SJSA1 (cell line): ENCODE data around the gene RXRG. TPM values are rescaled to one million over a fixed set of nuclear protein-coding genes. Genes with fewer than 3 reads are reported as not detected.
"Not testable (repeated sequence)": the region's sequence is repeated elsewhere in the genome, so short reads cannot be mapped to it uniquely, and the experiment has no call there.

ENCODE experiments used
- DNase-seq, 2 experiments: peaks; one replicate each; pipeline ENCODE4 v3.0.0-alpha.2; 2015 to 2020; ENCODE audit warnings: low spot score in 2 of 2, low read depth in 1 of 2
- H3K27ac ChIP-seq: fragments of 250-450 bp; sonication (Bioruptor Pico); 2 replicates; pipeline ENCODE4 v1.5.1; 2020; ENCODE audit warnings: mild to moderate bottlenecking, moderate library complexity
- H3K27me3 ChIP-seq: fragments of 250-450 bp; sonication (Bioruptor Pico); replicated peaks from 2 replicates; pipeline ENCODE4 v1.5.1; 2020; ENCODE audit warnings: mild to moderate bottlenecking, moderate library complexity
- H3K36me3 ChIP-seq: fragments of 250-450 bp; sonication (Bioruptor Pico); 2 replicates; pipeline ENCODE4 v1.5.1; 2020; ENCODE audit warnings: mild to moderate bottlenecking
- H3K4me1 ChIP-seq: fragments of 250-450 bp; sonication (Bioruptor Pico); replicated peaks from 2 replicates; pipeline ENCODE4 v1.6.1; 2021; ENCODE audit warnings: mild to moderate bottlenecking
- H3K4me3 ChIP-seq: fragments of 250-450 bp; sonication (Bioruptor Pico); 2 replicates; pipeline ENCODE4 v1.5.1; 2020; ENCODE audit warnings: mild to moderate bottlenecking
- H3K9me3 ChIP-seq: fragments of 250-450 bp; sonication (Bioruptor Pico); replicated peaks from 2 replicates; pipeline ENCODE4 v1.5.1; 2020; ENCODE audit warnings: mild to moderate bottlenecking
- total RNA-seq: library from RNA; depleted of rRNA; stranded (reverse); fragments of >200 nt; shearing (Covaris generic); gene quantifications from 2 replicates; pipeline ENCODE4 v1.2.3, GENCODE V29; 2014

The RXRG gene
- total RNA-seq, 1 experiment from 2014 or later = not detected

DNA sequence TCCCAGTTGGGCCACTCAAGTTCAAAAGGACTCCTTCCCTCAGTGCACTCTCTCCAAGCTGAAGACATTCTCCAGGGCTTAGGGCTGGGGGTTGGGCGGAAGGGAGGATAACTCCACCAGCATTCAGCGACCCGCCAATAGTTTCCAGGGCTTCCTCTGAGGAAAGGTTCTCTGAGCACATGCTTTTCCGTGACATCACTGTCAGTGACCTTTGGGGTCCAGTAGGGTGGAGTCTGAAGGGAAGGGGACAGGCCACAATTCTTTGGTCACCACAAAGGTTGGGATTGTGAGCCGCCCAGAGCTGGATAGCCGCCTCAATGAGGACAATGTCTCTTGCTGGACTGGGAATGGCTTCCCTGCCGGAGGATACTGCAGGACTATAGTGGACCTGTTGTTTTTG is 22.8 kb upstream of the RXRG start:
- Histone ChIP-seq H3K9me3 (no peaks in the 10 kb centered on the region), H3K36me3 (no peaks in the 10 kb centered on the region), H3K4me1 (no peaks in the 10 kb centered on the region), H3K27me3 (peaks cover 13% of the 10 kb centered on the region; the same call in 1 of the 2 replicates), H3K27ac (no peak overlapping the region), H3K4me3 (no peak overlapping the region)
- no peak for DNase-seq

DNA sequence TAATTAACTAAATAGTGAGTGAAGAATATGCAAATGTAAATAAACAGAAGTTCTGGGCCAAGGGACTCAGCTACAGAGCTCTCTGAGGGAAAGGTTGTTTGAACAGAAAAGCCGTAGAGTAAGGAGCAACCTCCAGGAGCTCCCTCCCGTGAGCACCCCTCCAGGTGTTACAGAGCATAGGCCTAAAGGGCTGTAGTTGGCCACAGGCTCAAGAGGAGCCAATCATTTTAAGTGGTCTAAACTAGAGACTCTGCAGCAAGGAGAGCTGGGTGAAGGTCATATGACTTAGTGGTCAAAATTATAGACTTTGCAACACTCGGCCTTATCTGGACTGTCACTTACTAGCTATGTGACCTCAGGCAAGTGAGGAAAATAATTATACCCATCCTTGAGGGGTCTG is 19.1 kb upstream of the RXRG start:
- no peak overlapping the region for H3K4me3 ChIP-seq
- no peak for DNase-seq
- H3K9me3 ChIP-seq = no peaks in the 10 kb centered on the region
- peaks cover 5% of the 10 kb centered on the region for H3K27me3 ChIP-seq
- no peak overlapping the region for H3K27ac ChIP-seq
- no peaks in the 10 kb centered on the region for H3K4me1 ChIP-seq
- H3K36me3 ChIP-seq = no peaks in the 10 kb centered on the region

DNA sequence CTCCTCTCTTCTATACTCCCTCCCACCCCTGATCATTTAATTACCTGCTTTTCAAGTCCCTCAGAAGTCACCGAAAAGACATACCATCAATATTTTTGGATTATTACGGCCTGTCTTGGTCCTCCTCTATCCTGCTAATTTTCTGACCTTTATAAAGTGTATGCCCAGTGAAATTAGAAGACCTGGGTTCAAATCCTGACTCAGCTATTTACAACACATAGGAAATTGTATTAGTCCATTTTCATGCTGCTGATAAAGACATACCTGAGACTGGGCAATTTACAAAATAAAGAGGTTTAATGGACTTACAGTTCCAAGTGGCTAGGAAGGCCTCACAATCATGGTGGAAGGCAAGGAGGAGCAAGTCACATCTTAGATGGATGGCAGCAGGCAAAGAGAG is 14.8 kb upstream of the RXRG start:
- not testable (repeated sequence) for DNase-seq, H3K4me3 ChIP-seq, H3K36me3 ChIP-seq, H3K9me3 ChIP-seq, H3K27ac ChIP-seq, H3K27me3 ChIP-seq, H3K4me1 ChIP-seq

DNA sequence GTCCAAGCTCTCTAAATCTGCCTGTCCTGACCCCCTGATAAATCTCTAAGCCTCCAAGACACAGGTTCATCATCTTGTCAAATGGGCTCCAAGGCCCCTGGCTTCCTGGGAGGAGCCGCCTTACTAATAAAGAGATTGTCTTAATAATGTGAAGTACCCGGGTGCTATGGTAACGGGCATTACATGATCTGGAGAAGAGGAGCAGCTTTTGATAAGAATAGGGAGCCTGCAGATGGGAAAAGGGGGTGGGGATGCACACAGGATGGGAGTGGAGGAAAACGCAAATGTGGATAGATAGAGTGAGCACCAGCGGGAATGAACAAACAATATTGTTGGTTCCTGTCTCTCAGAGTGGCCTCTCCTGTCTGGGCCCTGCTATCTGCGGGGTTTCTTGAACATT is 11.9 kb upstream of the RXRG start:
- Histone ChIP-seq H3K9me3 (no peaks in the 10 kb centered on the region), H3K27me3 (no peaks in the 10 kb centered on the region), H3K36me3 (no peaks in the 10 kb centered on the region), H3K27ac (no peak overlapping the region), H3K4me3 (no peak overlapping the region), H3K4me1 (no peaks in the 10 kb centered on the region)
- DNase-seq = no peak

DNA sequence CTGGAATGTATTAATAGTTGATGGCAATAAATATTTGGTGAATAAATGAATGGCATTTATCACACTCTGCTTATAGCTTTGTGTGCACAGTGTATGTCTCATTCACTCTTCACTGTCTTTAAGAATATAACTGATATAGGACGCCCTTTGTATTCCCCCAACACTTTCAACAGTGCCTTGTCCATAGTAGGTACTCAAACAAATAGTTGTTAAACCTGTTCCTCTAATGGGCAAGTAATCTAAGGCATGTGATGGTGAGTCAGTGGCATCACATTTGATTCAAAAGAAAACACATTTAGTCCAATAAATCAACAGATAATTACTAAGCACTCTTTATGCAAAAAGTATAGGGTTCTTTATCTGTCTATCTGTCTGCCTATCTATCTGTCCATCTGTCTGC is 11.2 kb upstream of the RXRG start:
- Histone ChIP-seq H3K36me3 (no peaks in the 10 kb centered on the region), H3K27me3 (no peaks in the 10 kb centered on the region), H3K27ac (no peak overlapping the region), H3K4me3 (no peak overlapping the region), H3K9me3 (no peaks in the 10 kb centered on the region), H3K4me1 (no peaks in the 10 kb centered on the region)
- DNase-seq = no peak

DNA sequence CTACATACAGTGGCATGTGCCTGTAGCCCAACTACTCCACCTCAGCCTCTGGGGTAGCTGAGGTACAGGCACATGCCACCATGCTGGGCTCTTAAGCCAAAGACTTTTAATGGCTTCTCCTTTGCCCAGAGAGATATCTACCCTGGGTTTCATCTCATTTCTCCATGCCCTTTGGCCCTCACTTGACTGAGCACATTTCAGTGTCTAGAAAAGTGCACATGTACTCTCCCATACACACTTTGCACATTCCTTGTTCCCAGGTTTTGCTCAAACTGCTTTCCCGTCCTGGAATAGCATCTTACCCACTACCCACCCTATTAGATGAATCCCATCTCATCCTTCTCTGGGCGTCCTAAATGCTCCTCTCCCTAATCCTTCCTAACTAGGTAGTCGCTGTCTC is 10.2 kb upstream of the RXRG start:
- H3K4me3 ChIP-seq = no peak overlapping the region
- no peaks in the 10 kb centered on the region for H3K27me3 ChIP-seq
- H3K27ac ChIP-seq = no peak overlapping the region
- no peaks in the 10 kb centered on the region for H3K36me3 ChIP-seq
- H3K4me1 ChIP-seq = no peaks in the 10 kb centered on the region
- H3K9me3 ChIP-seq = no peaks in the 10 kb centered on the region
- no peak for DNase-seq

DNA sequence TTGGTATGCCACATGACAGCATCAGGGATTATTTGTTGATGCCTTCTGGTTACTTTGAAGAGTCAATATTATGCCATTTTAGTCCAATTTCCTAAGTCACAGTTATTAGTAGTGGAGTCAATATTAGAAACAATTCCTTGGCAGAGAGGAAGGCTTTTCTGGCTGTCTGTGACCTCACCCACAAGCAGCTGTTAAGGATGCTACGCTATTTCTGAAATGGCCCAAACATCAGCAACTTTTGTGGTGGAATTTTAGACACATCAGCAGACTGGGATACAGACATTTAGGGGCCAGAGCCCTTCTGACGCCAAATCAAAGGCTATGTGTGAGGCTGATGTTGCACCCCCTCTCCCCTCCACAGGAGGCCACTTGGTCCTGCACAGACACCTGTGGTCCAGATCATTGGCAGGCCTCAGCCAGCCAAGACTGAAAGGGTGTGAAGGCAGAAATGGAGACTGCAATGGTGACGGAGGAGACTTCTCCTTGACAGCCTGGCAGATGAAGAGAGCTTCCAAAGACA is 9.2 kb upstream of the RXRG start:
- H3K36me3 ChIP-seq = no peaks in the 10 kb centered on the region
- no peaks in the 10 kb centered on the region for H3K4me1 ChIP-seq
- H3K9me3 ChIP-seq = no peaks in the 10 kb centered on the region
- no peak for DNase-seq
- H3K4me3 ChIP-seq = no peak overlapping the region
- no peak overlapping the region for H3K27ac ChIP-seq
- H3K27me3 ChIP-seq = no peaks in the 10 kb centered on the region; the same call in 1 of the 2 replicates

DNA sequence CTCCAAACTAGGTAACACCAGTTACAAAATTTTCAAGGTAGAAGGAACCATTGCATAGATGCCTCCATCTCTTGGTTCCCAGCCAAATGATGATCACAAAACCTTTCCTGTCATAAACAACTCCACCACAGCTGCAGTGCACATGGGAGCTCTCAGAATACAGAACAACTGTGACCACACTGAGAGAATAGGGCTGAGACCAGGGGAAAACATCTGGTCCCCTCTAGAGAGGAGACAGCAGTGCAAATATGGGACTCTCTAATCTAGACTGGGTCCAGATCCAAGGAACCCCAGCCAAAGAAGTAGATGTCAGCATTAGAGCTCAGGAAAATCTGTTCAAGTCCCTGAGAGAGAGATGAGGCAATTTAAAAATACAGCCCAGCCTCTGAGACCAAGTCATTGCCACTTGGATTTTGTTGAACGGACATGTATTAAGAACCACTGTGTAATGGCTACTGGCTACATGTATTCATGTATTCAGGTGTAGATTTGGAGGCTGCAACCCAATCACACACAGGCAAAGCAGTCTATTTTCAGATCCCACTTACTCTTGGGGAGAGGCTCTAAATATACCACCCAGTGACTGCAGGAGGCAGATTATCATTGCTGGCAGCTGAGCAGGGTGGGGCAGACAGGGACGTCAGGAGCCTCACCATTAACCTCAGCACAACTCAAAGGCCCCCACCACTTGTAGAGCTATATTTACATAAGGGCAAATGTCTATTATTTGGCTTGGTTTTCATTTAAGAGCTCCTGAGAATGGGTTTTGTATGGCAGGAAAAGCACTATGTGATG is 7.6 kb upstream of the RXRG start:
- no peaks in the 10 kb centered on the region for H3K36me3 ChIP-seq
- no peak overlapping the region for H3K27ac ChIP-seq
- H3K9me3 ChIP-seq = no peaks in the 10 kb centered on the region
- H3K4me1 ChIP-seq = no peaks in the 10 kb centered on the region
- DNase-seq = no peak
- H3K4me3 ChIP-seq = no peak overlapping the region
- peaks cover 5% of the 10 kb centered on the region for H3K27me3 ChIP-seq

DNA sequence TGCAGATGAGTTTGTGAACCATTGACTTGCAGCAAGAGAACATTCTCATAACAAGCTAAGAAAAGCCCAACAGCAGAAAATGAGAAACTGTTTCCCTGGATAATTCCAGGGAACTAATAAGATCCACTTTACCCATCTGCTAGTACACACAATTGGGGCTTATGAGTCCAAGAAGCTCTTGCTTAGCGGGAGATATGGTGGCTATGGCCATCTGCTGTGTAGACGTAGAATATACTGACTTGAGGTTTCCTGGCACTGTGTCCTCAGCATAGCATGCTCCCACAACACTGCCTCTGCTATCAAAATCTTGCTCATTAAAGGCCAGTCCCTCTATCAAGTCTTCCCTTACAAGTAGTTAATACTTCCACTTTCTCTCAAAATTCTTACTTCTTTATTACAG is 6.8 kb upstream of the RXRG start:
- Histone ChIP-seq H3K27ac (no peak overlapping the region), H3K9me3 (no peaks in the 10 kb centered on the region), H3K27me3 (peaks cover 11% of the 10 kb centered on the region), H3K4me1 (no peaks in the 10 kb centered on the region), H3K36me3 (no peaks in the 10 kb centered on the region), H3K4me3 (no peak overlapping the region)
- DNase-seq = no peak

DNA sequence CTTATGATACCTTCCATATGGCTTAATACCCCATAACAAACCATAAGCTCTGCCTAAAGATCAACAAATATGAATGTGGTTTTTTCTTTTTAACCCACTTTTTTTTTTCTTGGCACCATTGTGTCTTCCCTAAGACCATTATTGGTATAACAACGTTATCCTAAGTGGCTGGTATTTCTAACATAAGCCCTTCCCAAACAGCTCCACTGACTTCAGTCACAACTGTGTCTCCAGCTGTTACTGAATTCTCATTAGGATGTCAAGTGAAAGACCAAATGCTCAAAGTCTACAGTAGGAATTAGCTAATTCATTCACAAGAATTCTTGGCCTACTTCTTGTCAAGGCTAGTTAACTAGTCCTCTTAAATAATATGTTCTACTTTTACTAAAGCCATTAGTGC is 4.2 kb upstream of the RXRG start:
- no peaks in the 10 kb centered on the region for H3K9me3 ChIP-seq
- DNase-seq = no peak
- no peaks in the 10 kb centered on the region for H3K36me3 ChIP-seq
- no peak overlapping the region for H3K27ac ChIP-seq
- peaks cover 36% of the 10 kb centered on the region for H3K27me3 ChIP-seq
- H3K4me1 ChIP-seq = no peaks in the 10 kb centered on the region
- H3K4me3 ChIP-seq = no peak overlapping the region

DNA sequence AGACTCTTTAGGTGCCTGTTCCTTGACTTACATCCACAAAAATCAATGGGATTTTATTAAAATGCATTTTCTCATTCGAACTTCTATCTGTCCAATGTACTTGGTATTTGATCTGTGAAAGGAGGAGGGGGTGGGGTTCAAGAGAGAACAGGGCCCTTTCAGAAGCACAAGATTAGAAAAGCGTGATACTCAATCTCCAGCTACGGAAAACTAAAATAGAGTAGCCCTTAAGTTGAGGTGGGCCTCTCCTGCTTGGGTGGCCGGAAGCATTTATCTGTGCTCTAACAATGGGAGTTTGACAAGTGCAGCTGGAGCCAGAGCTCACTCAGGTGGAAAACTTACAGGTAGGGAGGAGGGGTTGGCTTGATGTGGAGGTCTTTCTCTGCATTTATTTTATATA is 462 bp upstream of the RXRG start:
- H3K27ac ChIP-seq = no peak overlapping the region
- H3K36me3 ChIP-seq = no peaks in the 10 kb centered on the region
- no peaks in the 10 kb centered on the region for H3K9me3 ChIP-seq
- peaks cover 49% of the 10 kb centered on the region for H3K27me3 ChIP-seq
- DNase-seq = no peak
- H3K4me3 ChIP-seq = no peak overlapping the region
- H3K4me1 ChIP-seq = no peaks in the 10 kb centered on the region

DNA sequence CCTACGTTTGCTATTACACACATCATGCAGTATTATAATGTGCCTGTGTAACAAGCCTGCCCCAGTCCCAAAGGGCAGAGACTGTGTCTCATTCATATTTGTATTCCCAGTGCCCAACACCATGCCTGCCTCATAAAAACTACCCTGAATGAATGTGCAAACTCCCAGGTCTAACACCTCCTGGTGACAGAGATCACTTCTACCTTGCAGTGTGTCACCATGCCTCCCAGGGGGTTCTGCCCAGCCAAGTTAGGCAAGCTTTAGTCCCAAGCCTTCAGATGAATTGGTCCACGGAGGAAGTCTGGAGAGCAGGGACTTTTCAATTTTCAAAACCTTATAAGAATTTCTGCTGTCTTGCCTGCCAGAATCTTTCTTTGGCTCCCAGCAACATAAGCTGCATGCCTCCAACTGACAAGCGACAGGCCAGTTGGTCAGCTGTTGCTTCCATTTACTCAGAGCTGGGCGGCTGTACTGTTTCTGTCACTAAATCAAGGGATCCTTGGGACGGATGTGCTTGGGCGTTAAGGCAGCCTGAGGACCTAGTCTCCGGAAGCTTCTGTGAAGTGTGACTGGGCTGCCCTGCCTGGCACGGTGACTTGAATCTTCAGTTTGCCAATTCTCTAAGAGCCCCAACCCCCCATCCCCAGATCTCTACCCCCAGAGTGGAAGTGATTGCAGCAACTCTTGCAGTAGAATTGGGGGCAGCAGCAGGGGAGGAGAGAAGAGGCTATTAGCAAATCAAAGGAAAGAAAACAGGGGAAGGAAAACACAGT is 1.2 kb downstream of the RXRG start:
- Histone ChIP-seq H3K36me3 (no peaks in the 10 kb centered on the region), H3K27ac (no peak overlapping the region), H3K4me3 (no peak overlapping the region), H3K4me1 (no peaks in the 10 kb centered on the region), H3K9me3 (no peaks in the 10 kb centered on the region), H3K27me3 (peaks cover 49% of the 10 kb centered on the region)
- no peak for DNase-seq

DNA sequence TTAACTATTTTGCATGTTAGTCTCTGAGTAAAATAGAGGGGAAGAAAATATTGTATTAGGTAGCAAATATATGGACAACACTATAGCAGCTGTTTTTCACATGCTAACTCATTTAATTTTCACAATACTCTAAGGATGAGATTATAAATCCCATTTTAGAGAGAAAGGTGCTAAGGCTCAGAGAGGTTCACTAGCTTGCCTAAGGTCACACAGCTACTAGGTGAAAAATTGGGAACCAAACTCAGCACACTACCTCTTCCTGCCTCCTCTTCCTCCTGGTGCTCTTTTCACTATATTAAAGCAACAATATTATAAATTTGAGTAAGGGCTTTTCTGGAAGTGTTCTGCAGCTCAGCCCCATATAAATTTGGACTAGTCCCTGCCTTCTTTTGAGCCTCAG is 2.3 kb downstream of the RXRG start:
- no peak for DNase-seq

DNA sequence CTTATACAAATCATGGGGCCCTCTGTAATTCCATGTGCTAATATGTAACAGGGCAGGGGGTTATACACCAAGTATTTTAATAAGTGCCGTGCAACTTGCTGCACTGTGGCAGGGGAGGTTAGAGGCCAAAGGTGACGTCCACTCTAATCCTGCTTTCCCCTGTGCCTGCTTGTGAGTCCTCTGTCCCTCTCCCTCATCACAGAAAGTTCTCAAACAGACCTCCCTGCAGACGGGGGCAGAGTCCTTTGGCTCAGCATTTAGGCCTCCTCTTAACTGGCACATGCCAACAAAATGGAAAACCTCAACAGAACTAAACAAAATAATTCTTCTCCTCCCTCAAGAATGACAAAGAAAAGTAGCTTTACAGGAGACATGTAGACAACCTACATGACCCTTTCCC is 2.9 kb downstream of the RXRG start:
- Histone ChIP-seq H3K9me3 (no peaks in the 10 kb centered on the region), H3K27me3 (peaks cover 40% of the 10 kb centered on the region), H3K4me3 (no peak overlapping the region), H3K4me1 (no peaks in the 10 kb centered on the region), H3K36me3 (no peaks in the 10 kb centered on the region), H3K27ac (no peak overlapping the region)
- no peak for DNase-seq

More for the DNA sequence above, 2.3 kb downstream of the RXRG start:
- H3K27ac ChIP-seq = no peak overlapping the region
- H3K4me3 ChIP-seq = no peak overlapping the region
- peaks cover 45% of the 10 kb centered on the region for H3K27me3 ChIP-seq
- H3K9me3 ChIP-seq = no peaks in the 10 kb centered on the region
- no peaks in the 10 kb centered on the region for H3K4me1 ChIP-seq
- H3K36me3 ChIP-seq = no peaks in the 10 kb centered on the region
